GM13977 (cell line): ENCODE results near the gene STX16.
A peak's percentile ranks its signal among the peaks of the same experiment; 100 is the strongest.

Source experiments
- DNase-seq: peaks from one replicate; pipeline ENCODE4 v3.0.0; 2012; ENCODE audit warnings: low spot score
- CTCF ChIP-seq: IDR thresholded peaks from 2 replicates; pipeline ENCODE4 v1.5.1; 2012; ENCODE audit warnings: mild to moderate bottlenecking, control low read depth; ENCODE audit not compliant: insufficient read depth; ENCODE audit errors: extremely low read depth, missing control alignments
- in situ Hi-C: fragments of 300-500 bp; cut with MboI; formaldehyde crosslinking; loops from one replicate; pipeline ENCODE4 v1.12.0; 2022; ENCODE audit warnings: low sequenced_read_pairs, low pct_unique_long_range_greater_than_20kb, mixed read lengths, inconsistent platforms; ENCODE audit not compliant: unreplicated experiment

STX16 gene

GRCh38 chr20:58667975-58668374 is 16.9 kb downstream of the STX16 start:
- no peak for DNase-seq
- TF ChIP-seq CTCF: no peak
- in situ Hi-C loops: no loop called here

DNA sequence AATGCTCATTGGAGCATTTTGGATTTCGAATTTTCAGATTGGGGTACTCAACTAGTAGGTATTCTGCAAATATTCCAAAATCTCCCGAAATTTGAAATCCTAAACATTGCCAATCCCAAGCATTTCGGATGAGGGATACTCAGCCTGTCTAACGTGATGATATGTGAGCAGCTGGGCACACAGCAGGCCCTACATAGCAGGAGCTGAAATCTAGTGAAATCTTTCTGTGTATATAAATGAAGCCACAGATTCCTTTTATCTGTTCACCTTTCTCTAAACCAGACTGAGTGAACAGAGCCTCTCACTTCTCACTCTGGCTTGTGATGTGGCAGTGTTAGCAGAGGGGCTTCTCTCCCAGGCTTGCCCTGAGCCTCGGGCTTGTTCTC is 17.8 kb downstream of the STX16 start:
- in situ Hi-C loops: no loop called here
- DNase-seq: no peak
- no peak for TF ChIP-seq CTCF

GRCh38 chr20:58669287-58670006 is 18.4 kb downstream of the STX16 start:
- in situ Hi-C loops: no loop called here
- TF ChIP-seq CTCF: no peak
- peak; percentile 62 for DNase-seq

GRCh38 chr20:58670102-58670501 is 19.0 kb downstream of the STX16 start:
- no peak for TF ChIP-seq CTCF
- DNase-seq: no peak
- in situ Hi-C loops: no loop called here

DNA sequence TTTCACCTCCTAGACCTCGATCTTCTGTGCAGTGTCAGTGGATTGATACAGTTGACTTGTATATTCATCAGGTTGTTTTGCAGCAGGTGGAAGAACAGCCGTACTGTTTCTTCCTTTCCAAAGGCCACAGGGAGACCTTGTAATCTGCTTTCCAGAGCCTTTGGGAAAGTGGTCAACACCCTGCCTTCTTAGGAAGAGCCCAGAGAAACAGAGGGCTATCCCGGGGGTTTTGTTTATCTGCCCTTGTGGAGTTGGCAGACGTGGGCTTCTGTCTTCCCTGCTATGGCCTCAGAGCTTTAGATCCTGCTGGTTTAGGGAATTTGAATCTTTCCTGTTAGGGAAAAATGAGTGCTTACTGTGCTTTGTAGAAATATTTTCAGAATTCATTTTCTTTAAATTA is 19.6 kb downstream of the STX16 start:
- DNase-seq: no peak
- in situ Hi-C loops: no loop called here
- TF ChIP-seq CTCF: no peak

- DNase-seq: no peak
- no peak for TF ChIP-seq CTCF
- in situ Hi-C loops: no loop called here
These were observed 22.0 kb downstream of the STX16 start for GRCh38 chr20:58673119-58673518.
